H1 (cell line): ENCODE measurements around the gene SRPRB. TPM values are rescaled to one million over a fixed set of nuclear protein-coding genes. Genes with fewer than 3 reads are reported as not detected.

Experiments
- ATF3 ChIP-seq: IDR thresholded peaks from 2 replicates; pipeline ENCODE4 v1.6.1; 2011; ENCODE audit warnings: low read depth, mild to moderate bottlenecking, low read length; ENCODE audit not compliant: insufficient read depth
- CTCF ChIP-seq, 3 experiments: IDR thresholded peaks; 1 replicate in 2 of 3; 2 replicates in 1 of 3; pipeline versions ENCODE4 v1.5.1 to v1.6.1; 2011; ENCODE audit warnings: low read length in 3 of 3, mild to moderate bottlenecking in 3 of 3, inconsistent platforms in 2 of 3, low read depth in 1 of 3, moderate library complexity in 1 of 3; ENCODE audit not compliant: insufficient read depth in 1 of 3; ENCODE audit errors: control extremely low read depth in 1 of 3
- GTF2F1 ChIP-seq: IDR thresholded peaks from 2 replicates; pipeline ENCODE4 v1.6.1; 2012; ENCODE audit warnings: low read depth, low read length, improper control_type of control experiment, borderline replicate concordance
- RFX5 ChIP-seq: IDR thresholded peaks from 2 replicates; pipeline ENCODE4 v1.6.1; 2011; ENCODE audit warnings: low read depth, low read length, improper control_type of control experiment, borderline replicate concordance
- SIRT6 ChIP-seq: IDR thresholded peaks from one replicate; pipeline ENCODE4 v1.7.1; 2012; ENCODE audit warnings: low read length, inconsistent platforms
- SP2 ChIP-seq: IDR thresholded peaks from 2 replicates; pipeline ENCODE4 v1.6.1; 2012; ENCODE audit warnings: mild to moderate bottlenecking, low read length, inconsistent platforms
- polyA plus RNA-seq, 7 experiments: library from polyadenylated mRNA; depleted of rRNA in 3 of 7; stranded (reverse) in 5 of 7; unstranded in 2 of 7; fragments of >200 nt in 5 of 7; fragments of 200-250 nt in 2 of 7; gene quantifications; 1 replicate in 5 of 7; 2 replicates in 1 of 7; 4 replicates in 1 of 7; pipeline versions ENCODE4 v1.2.1 to v1.2.3, GENCODE V29; 2011 to 2013; ENCODE audit warnings: missing spikeins in 2 of 7, mixed read lengths in 2 of 7
- total RNA-seq: library from RNA; stranded (reverse); fragmentation: NEBNext Ultra II Directional; extraction: Animal tissue kit (Norgen Biotek cat#: 25700); gene quantifications from 2 replicates; pipeline ENCODE4 v1.2.1, GENCODE V29; 2021

The SRPRB gene
- total and polyA plus RNA-seq, 2 of the 8 experiments (the other 6 are each of a cell fraction or from before 2014, with no cell fraction given), result 15.9 to 49.8 TPM

DNA sequence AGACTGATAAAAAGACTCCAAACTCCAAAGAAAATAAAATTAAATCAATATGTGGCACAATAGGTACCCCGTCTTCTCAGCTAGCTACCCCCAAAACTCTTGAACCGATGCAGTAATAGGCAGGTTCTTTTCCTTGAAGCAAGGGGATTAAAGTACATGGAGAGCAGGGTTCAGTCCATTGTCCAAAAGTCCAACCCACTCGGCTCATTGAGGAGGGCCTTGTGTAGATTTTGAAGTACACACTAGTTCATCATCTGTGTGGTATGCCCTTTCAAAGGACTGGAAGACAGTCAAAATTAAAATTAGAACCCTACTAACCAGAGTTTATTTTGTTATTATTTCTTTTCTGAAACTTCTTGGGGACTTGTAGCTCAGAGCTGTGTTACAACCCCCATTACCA lies 36.1 kb upstream of the SRPRB start (continued):
- TF ChIP-seq CTCF (IDR thresholded peaks at IDR 0.05; ENCODE audit: control extremely low read depth in 1 of 3, insufficient read depth in 1 of 3, low read depth in 1 of 3, low read length in 3 of 3) (no peak), ATF3 (no peak), RFX5 (no peak), SIRT6 (no peak), GTF2F1 (no peak), SP2 (no peak)
